ENCODE measurements around the gene FGA.

Gene FGA

GRCh38 chr4:154593868-154594267 is 3.3 kb upstream of the FGA start:
- no peak for TF ChIP-seq CTCF (conservative IDR thresholded peaks at IDR 0.05)
- H3K27ac ChIP-seq, result no peak overlapping the region

- TF ChIP-seq CTCF (conservative IDR thresholded peaks at IDR 0.05), result no peak
- H3K27ac ChIP-seq, result no peak overlapping the region
Observed at GRCh38 chr4:154591890-154592289, 1.3 kb upstream of the FGA start.

GRCh38 chr4:154589296-154590197 is 995 bp downstream of the FGA start:
- no peak overlapping the region for H3K27ac ChIP-seq
- TF ChIP-seq CTCF (conservative IDR thresholded peaks at IDR 0.05), result no peak

GRCh38 chr4:154588198-154588597 is 2.3 kb downstream of the FGA start:
- H3K27ac ChIP-seq, result no peak overlapping the region
- no peak for TF ChIP-seq CTCF (conservative IDR thresholded peaks at IDR 0.05)

GRCh38 chr4:154586296-154587033 is 4.1 kb downstream of the FGA start:
- no peak overlapping the region for H3K27ac ChIP-seq
- no peak for TF ChIP-seq CTCF (conservative IDR thresholded peaks at IDR 0.05)

GRCh38 chr4:154585369-154586018 is 5.0 kb downstream of the FGA start:
- H3K27ac ChIP-seq, result no peak overlapping the region
- TF ChIP-seq CTCF (conservative IDR thresholded peaks at IDR 0.05), result no peak

- no peak overlapping the region for H3K27ac ChIP-seq
- no peak for TF ChIP-seq CTCF (conservative IDR thresholded peaks at IDR 0.05)
Observed at GRCh38 chr4:154584259-154584658, 6.3 kb downstream of the FGA start.

Data from VCaP (cell line).